ENCODE measurements around the gene PRMT2.

The PRMT2 gene

DNA sequence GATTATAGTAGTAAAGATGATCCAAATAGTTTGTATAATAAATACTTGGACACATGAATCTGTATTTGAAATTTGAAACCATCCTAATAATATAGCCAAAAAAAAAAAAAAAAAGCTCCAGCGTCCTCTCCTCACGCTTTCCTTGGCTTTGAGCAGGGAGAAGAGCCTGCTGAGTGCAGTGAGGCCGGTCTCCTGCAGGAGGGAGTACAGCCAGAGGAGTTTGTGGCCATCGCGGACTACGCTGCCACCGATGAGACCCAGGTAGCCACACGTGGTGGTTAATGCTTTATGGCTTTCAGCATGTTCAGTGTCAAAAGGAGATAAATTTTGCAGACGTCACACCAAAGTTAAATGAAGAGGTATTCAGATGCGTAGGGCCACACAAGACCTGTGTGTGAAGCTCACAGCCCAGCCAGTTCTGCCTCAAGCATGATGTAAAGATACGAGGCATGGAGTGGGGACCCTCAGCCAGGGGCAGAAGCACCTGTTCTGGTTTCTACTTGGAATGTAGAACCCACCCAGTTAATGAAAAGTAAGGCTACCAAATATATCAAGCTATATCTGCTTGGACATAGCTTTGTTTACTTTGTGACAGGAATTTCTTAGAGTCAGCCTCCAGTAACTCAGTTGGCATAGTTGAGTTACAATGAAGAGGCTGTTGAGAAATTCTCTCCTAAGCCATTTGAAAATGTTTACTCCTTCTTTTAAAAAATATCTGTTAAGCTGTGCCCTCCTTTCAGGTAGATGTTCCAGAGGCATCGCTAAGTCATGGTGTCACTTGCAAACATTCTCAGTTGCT is 8.1 kb downstream of the PRMT2 start:
- no peak for DNase-seq (ENCODE audit: low read depth)

GRCh38 chr21:46645840-46646239 is 10.4 kb downstream of the PRMT2 start:
- DNase-seq (ENCODE audit: low read depth) = no peak

DNA sequence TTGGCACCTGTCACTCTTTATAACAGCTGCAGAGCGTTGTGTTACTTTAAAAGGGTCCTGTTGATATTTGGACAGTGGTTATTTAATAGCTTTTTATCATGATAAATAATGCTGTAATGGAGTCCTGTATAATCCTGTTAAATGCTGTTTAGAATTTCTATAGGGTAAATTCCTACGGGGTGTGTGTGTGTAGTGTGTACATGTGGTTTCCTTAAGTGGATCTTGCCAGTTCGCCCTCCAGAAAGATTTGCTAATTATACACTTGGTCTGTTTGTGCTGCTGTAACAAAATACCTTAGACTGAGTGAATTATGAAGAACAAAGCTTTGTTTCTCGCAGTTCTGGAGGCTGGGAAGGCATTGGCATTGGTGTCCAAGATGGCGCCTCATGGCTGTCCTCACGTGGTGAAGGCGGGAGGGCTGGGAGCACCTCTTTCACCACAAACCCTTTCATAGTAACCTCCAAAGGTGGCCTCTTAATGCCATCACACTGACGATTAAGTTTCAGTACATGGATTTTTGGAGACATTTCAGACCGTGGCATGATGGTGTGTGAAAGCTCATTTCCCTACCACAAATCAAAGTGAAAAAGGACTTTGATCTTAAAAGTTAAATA is 11.2 kb downstream of the PRMT2 start:
- DNase-seq (ENCODE audit: low read depth) = no peak

DNA sequence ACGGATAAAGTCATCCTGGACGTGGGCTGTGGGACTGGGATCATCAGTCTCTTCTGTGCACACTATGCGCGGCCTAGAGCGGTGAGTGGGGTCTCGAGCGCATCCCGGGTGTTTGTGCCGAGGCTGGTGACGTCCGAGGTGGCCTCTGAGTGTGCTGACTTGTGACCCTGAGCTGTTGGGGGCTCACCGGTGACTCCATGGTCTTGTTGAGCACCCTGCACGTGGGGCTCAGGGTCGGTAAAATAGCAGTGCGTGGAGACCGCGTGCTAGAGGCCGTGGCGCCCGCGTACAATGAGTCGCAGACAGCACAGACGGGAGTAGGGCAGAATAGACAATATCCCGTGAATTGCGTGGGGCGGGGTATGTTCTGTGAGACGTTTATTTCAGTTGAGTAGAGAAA is 13.1 kb downstream of the PRMT2 start:
- no peak for DNase-seq (ENCODE audit: low read depth)

- DNase-seq (ENCODE audit: low read depth) = no peak
Measured at GRCh38 chr21:46649356-46649755, 13.9 kb downstream of the PRMT2 start.

- DNase-seq (ENCODE audit: low read depth) = no peak
Measured at GRCh38 chr21:46650476-46651098, 15.1 kb downstream of the PRMT2 start.

DNA sequence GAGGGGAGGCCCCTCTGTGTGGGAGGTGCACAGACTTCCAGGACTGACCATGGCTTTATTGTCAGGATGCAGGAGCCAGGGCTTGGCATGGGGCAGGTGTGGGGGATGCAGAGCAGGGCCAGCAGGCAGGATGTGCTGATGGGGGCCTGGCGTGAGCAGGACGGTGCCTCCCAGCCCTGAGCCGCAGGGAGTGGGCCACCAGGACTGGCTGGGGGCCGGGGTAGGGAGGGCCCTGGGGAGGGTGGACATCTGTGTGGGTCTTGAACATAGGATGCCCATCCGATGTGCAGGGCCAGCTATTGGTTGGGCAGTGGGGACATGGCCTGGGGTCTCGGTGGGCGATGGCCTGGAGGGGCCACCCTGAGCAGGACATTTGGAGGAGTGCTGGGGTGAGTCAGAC is 15.6 kb downstream of the PRMT2 start:
- no peak for DNase-seq (ENCODE audit: low read depth)

DNA sequence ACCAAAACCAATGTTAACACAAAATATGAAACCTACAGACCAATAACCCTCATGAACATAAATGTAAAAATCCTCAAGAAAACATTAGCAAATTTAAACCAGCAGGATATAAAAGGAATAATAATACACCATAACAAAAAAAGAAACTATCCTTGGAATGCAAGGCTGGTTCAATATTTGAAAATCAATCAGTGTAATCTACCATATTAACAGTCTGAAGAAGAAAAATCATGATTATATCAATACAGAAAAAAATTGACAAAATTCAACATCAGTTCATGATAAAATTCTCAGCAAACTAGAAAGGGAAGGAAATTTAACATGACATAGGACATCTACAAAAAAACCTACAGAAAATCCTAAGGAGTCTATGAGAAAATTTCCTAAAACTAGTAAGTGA is 19.8 kb downstream of the PRMT2 start:
- no peak for DNase-seq (ENCODE audit: low read depth)

DNA sequence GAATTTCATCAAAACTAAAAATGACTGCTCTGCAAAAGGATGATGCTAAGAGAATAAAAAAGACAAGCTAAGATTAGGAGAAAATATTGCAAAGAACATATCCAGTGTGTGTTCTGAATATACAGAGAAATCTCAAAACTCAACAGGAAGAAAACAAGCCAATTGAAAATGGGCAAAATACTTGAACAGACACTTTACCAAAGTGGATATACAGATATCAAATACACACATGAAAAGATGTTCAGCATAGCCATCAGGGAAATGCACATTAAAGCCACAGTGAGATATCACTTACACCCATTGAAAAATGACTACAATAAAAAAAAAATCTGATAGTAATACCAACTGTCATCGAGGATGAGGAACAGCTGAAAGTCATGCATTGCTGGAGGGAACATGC is 21.3 kb downstream of the PRMT2 start:
- no peak for DNase-seq (ENCODE audit: low read depth)

DNA sequence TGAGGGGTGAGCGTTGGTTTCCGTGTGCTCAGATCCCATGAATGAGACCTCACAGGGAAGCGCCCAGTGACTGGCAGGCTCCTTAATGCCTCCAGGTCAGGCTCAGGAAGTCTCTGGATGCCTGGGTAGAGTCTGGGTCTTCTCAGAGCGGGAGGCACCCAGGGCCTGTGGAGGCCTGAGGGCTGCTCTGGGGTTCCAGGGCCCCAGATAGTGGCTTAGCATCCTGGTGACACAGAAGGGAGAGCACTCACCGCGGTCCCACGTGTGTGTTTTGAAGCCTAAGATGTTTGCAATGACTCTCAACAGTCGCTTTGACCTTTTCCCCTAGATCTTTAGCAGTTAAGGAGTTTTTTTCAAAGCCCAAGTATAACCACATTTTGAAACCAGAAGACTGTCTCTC is 25.0 kb downstream of the PRMT2 start:
- no peak for DNase-seq (ENCODE audit: low read depth)

- DNase-seq (ENCODE audit: low read depth) = peak; percentile 76
Measured at GRCh38 chr21:46661211-46661625, 25.7 kb downstream of the PRMT2 start.

DNA sequence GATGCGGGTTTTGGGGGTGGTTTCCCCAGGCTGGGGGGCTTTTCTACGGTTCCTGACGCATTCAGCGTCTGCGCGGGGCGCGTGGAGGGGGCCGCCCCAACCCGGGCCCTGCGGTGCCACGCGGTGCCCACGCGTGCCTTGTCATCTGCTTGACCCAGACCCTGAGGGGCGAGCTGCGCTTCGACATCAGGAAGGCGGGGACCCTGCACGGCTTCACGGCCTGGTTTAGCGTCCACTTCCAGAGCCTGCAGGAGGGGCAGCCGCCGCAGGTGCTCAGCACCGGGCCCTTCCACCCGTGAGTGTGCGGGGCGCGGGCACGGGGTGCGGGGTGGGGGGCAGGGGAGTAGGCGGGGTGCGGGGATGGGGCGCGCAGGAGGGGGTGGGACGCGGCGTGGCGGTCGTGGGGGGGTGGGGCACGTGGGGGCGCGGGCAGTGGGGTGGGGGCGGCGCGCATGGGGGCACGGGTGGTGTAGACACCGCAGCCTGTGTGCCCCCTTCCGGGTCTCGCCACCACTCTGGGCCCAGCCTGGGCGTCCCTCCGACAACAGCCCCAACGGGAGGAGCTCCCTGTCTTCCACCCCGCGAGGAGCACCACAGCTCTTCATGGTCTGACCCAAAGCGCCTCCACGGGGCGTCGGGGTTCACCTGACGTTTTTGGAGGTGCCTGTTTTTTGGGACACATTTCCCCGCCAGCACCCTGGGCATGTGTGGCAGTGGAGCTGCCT is 26.3 kb downstream of the PRMT2 start:
- DNase-seq (ENCODE audit: low read depth) = no peak

GRCh38 chr21:46662367-46662654 is 26.8 kb downstream of the PRMT2 start:
- DNase-seq (ENCODE audit: low read depth) = no peak

DNA sequence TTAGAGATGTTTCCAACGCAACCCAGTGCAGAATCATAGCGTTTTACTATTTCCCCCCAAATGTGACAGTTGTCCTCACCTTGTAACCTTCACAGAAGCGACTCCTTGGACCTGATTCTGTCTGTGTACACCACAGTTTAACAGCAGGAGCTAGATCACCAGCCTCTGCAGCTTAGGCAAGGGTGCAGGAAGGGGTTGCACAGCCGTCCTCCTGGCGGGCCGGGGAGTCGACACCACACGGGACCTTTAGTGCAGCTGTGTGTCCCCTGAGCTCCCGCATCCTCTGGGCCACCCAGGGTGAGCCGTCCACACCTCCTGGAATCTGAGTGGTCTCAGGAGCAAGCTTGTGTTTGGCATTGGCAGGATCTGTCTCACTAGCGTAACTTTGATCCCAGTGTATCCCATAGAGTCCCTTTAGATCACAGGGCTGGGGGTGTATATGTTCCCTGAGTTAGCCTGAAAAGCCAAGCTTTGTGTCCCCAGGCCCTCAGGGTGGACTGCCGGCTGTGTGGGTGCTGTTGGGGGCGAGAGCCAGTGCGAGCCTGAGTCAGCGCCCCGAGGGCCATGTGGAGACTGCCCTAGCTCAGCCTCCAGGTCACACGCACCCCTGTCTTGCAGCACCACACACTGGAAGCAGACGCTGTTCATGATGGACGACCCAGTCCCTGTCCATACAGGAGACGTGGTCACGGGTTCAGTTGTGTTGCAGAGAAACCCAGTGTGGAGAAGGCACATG is 27.5 kb downstream of the PRMT2 start:
- DNase-seq (ENCODE audit: low read depth) = peak; percentile 15

GRCh38 chr21:46663754-46664153 is 28.3 kb downstream of the PRMT2 start:
- no peak for DNase-seq (ENCODE audit: low read depth)

GRCh38 chr21:46664316-46664995 is 29.0 kb downstream of the PRMT2 start:
- DNase-seq (ENCODE audit: low read depth) = no peak

GRCh38 chr21:46665566-46665965 is 30.1 kb downstream of the PRMT2 start:
- peak; percentile 7 for DNase-seq (ENCODE audit: low read depth)

GRCh38 chr21:46666941-46667740 is 31.7 kb downstream of the PRMT2 start:
- peak; percentile 32 for DNase-seq (ENCODE audit: low read depth)

DNA sequence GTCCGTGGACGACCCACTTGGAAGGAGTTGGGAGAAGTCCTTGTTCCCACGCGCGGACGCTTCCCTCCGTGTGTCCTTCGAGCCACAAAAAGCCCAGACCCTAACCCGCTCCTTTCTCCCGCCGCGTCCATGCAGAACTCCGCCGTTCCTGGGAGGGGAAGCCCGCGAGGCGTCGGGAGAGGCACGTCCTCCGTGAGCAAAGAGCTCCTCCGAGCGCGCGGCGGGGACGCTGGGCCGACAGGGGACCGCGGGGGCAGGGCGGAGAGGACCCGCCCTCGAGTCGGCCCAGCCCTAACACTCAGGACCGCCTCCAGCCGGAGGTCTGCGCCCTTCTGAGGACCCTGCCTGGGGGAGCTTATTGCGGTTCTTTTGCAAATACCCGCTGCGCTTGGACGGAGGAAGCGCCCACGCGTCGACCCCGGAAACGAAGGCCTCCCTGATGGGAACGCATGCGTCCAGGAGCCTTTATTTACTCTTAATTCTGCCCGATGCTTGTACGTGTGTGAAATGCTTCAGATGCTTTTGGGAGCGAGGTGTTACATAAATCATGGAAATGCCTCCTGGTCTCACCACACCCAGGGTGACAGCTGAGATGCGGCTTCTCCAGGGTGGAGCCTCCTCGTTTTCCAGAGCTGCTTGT is 32.4 kb downstream of the PRMT2 start:
- DNase-seq (ENCODE audit: low read depth) = peak; percentile 34

GRCh38 chr21:46668381-46668780 is 32.9 kb downstream of the PRMT2 start:
- DNase-seq (ENCODE audit: low read depth) = no peak

All from EH (cell line).